Cardiac fibroblast (primary cell): ENCODE results near the gene JAZF1.

Experiments
- DNase-seq, 2 donors: peaks; one replicate each; pipeline versions ENCODE4 v3.0.0 to v3.0.0-alpha.2; 2010; ENCODE audit warnings: low read depth in 2 of 2
- H3K4me3 ChIP-seq, 2 donors: replicated peaks in 1 of 2; 1 replicate in 1 of 2; 2 replicates in 1 of 2; pipeline ENCODE4 v1.5.1; 2011; ENCODE audit warnings: low read depth in 2 of 2, low read length in 2 of 2, mild to moderate bottlenecking in 2 of 2, moderate library complexity in 1 of 2
- CTCF ChIP-seq: IDR thresholded peaks from one replicate; pipeline ENCODE4 v1.5.1; 2011; ENCODE audit warnings: low read depth, mild to moderate bottlenecking, low read length, inconsistent platforms

Gene JAZF1

DNA sequence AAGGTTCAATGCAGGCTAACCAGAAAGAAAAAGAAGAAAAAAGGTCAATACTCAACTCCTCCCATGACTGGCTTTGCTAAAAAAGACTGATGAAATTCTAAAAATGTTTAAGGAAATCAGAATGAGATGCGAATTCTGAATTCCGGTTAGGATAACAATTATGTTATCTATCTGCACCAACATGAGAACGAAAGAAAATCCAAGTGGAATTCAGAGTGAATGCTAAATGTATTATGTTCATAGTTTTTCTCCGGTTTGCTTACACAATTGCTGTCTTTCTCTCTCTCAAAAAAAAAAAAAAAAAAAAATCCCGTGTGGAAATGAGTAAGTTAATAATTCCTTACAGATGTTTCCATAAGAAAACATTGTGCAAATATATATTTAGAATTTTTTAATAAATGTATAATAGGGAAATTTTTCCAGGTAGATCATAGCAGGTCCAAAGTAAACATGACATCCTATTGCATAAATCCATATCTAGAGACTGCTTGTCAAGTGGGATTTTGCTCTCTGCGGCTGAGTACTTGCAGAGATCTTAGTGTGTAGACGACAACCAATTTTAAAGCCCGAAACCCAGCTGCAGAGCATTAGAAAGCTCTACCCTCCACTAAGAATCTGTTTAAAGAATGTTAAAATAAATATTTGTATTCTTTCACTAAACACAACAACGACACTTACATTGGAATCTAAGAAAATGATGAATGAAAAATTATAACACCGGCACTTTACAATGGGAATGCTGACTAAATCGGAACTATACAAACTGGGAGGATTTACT is 104.0 kb downstream of the JAZF1 start:
- TF ChIP-seq CTCF: no peak
- H3K4me3 ChIP-seq: no peak overlapping the region
- no peak for DNase-seq

DNA sequence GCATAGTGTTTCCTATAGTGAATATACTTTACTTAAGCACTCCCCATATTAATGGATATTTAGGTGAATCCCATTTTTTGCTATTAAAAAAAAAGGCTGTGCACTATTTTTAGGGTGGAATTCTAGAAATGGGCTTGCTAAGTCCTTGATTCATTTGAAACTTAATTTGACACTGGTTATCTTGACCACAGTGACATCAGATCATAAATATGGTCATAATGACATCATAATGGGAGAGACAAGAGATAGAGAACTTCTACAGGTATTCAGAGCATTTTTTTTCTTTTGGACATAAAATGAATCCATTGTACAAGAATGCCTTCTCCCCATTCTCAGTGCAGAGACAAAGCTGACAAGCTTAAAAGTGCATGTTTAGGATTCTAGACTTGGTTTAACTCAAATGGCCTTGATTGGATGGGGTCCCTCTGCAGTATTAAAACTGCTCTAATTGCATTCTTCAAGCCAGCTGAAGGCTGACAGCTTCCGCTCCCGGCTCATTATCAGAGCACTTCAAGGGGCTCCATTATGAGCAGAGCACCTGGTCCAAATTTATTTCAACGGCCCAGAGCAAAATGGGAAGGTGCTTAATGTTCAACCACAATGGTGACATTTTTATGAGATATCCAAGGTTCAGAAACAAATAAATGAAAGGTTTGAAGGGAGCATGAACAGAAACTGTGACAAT is 104.8 kb downstream of the JAZF1 start:
- no peak overlapping the region for H3K4me3 ChIP-seq
- no peak for DNase-seq
- no peak for TF ChIP-seq CTCF

GRCh38 chr7:28072876-28073514 is 107.6 kb downstream of the JAZF1 start:
- no peak for TF ChIP-seq CTCF
- H3K4me3 ChIP-seq: no peak overlapping the region
- DNase-seq: no peak

- no peak for DNase-seq
- TF ChIP-seq CTCF: no peak
- no peak overlapping the region for H3K4me3 ChIP-seq
Observed at GRCh38 chr7:28071570-28071969, 109.0 kb downstream of the JAZF1 start.

GRCh38 chr7:28070297-28071055 is 110.1 kb downstream of the JAZF1 start:
- no peak for DNase-seq
- H3K4me3 ChIP-seq: no peak overlapping the region
- TF ChIP-seq CTCF: no peak

- H3K4me3 ChIP-seq: no peak overlapping the region
- peak; percentile 34 to 86 for DNase-seq
- no peak for TF ChIP-seq CTCF
Observed at GRCh38 chr7:28069807-28070206, 110.8 kb downstream of the JAZF1 start.
